ENCODE results near the gene BCDIN3D. TPM values are rescaled to one million over a fixed set of nuclear protein-coding genes. Genes with fewer than 3 reads are reported as not detected.
A peak's percentile ranks its signal among the peaks of the same experiment; 100 is the strongest.

BCDIN3D gene
- total RNA-seq, 1 donor from 2014 or later, result 3.8 TPM

GRCh38 chr12:49870501-49871262 is 27.8 kb upstream of the BCDIN3D start:
- Histone ChIP-seq H2AFZ (replicated peaks) (no peak overlapping the region), H3K9ac (no peak overlapping the region), H3K4me3 (no peak overlapping the region), H3K36me3 (no peaks in the 10 kb centered on the region), H3K4me2 (no peak overlapping the region), H3K79me2 (ENCODE audit: low read depth) (no peaks in the 10 kb centered on the region), H3K27ac (no peak overlapping the region), H3F3A (ENCODE audit: low read depth) (no peaks in the 10 kb centered on the region), H3K27me3 (no peaks in the 10 kb centered on the region), H3K4me1 (no peaks in the 10 kb centered on the region), H3K9me3 (ENCODE audit: low read depth) (no peaks in the 10 kb centered on the region), H4K20me1 (ENCODE audit: low read depth) (no peaks in the 10 kb centered on the region)
- Mint-ChIP-seq H3K9me3 (no peaks in the 10 kb centered on the region), H3K27me3 (ENCODE audit: insufficient read depth, low read depth) (peaks cover 9% of the 10 kb centered on the region), H3K4me1 (peaks cover 16% of the 10 kb centered on the region), H3K27ac (no peak overlapping the region), H3K36me3 (no peaks in the 10 kb centered on the region), H3K4me3 (no peak overlapping the region)
- DNase-seq (ENCODE audit: low spot score), result no peak
- TF ChIP-seq CTCF (IDR thresholded peaks at IDR 0.05), result no peak
- TF ChIP-seq EZH2phosphoT487 (IDR thresholded peaks at IDR 0.05), result no peak
- TF ChIP-seq EZH2 (IDR thresholded peaks at IDR 0.05), result no peak

GRCh38 chr12:49869816-49870500 is 27.1 kb upstream of the BCDIN3D start:
- Histone ChIP-seq H3K79me2 (ENCODE audit: low read depth) (no peaks in the 10 kb centered on the region), H2AFZ (replicated peaks) (no peak overlapping the region), H3K36me3 (no peaks in the 10 kb centered on the region), H4K20me1 (ENCODE audit: low read depth) (no peaks in the 10 kb centered on the region), H3F3A (ENCODE audit: low read depth) (no peaks in the 10 kb centered on the region), H3K27me3 (no peaks in the 10 kb centered on the region), H3K4me1 (no peaks in the 10 kb centered on the region), H3K4me2 (no peak overlapping the region), H3K27ac (no peak overlapping the region), H3K4me3 (no peak overlapping the region), H3K9ac (no peak overlapping the region), H3K9me3 (ENCODE audit: low read depth) (no peaks in the 10 kb centered on the region)
- TF ChIP-seq EZH2phosphoT487 (IDR thresholded peaks at IDR 0.05), result no peak
- TF ChIP-seq EZH2 (IDR thresholded peaks at IDR 0.05), result no peak
- no peak for TF ChIP-seq CTCF (IDR thresholded peaks at IDR 0.05)
- Mint-ChIP-seq H3K27ac (no peak overlapping the region), H3K4me1 (peaks cover 16% of the 10 kb centered on the region), H3K4me3 (no peak overlapping the region), H3K9me3 (no peaks in the 10 kb centered on the region), H3K27me3 (ENCODE audit: insufficient read depth, low read depth) (peaks cover 9% of the 10 kb centered on the region), H3K36me3 (no peaks in the 10 kb centered on the region)
- no peak for DNase-seq (ENCODE audit: low spot score)

GRCh38 chr12:49868952-49869815 is 26.3 kb upstream of the BCDIN3D start:
- no peak overlapping the region for H3K27ac ChIP-seq
- TF ChIP-seq CTCF (IDR thresholded peaks at IDR 0.05), result no peak
- H3K79me2 ChIP-seq (ENCODE audit: low read depth), result no peaks in the 10 kb centered on the region
- H3K27me3 ChIP-seq, result no peaks in the 10 kb centered on the region
- no peak overlapping the region for H3K4me3 Mint-ChIP-seq
- H3K27me3 Mint-ChIP-seq (ENCODE audit: insufficient read depth, low read depth), result peaks cover 14% of the 10 kb centered on the region
- no peak overlapping the region for H3K4me3 ChIP-seq
- H3F3A ChIP-seq (ENCODE audit: low read depth), result no peaks in the 10 kb centered on the region
- H3K9me3 Mint-ChIP-seq, result no peaks in the 10 kb centered on the region
- no peak overlapping the region for H3K4me2 ChIP-seq
- H3K36me3 ChIP-seq, result no peaks in the 10 kb centered on the region
- H4K20me1 ChIP-seq (ENCODE audit: low read depth), result no peaks in the 10 kb centered on the region
- H3K9ac ChIP-seq, result no peak overlapping the region
- peak overlapping the region; percentile 42 for H3K27ac Mint-ChIP-seq
- H3K9me3 ChIP-seq (ENCODE audit: low read depth), result no peaks in the 10 kb centered on the region
- no peak overlapping the region for H2AFZ ChIP-seq (replicated peaks)
- no peaks in the 10 kb centered on the region for H3K4me1 ChIP-seq
- H3K36me3 Mint-ChIP-seq, result no peaks in the 10 kb centered on the region
- H3K4me1 Mint-ChIP-seq, result peaks cover 16% of the 10 kb centered on the region
- no peak for DNase-seq (ENCODE audit: low spot score)
